GM12874 (cell line): ENCODE results near the gene FMN2.

Experiments
- CTCF ChIP-seq: IDR thresholded peaks from 2 replicates; pipeline ENCODE4 v1.5.1; 2011; ENCODE audit warnings: low read depth, mild to moderate bottlenecking, control low read depth, low read length, moderate library complexity; ENCODE audit not compliant: insufficient read depth

FMN2 gene

GRCh38 chr1:240350910-240351331, 259.2 kb downstream of the FMN2 start:
- TF ChIP-seq CTCF: no peak

DNA sequence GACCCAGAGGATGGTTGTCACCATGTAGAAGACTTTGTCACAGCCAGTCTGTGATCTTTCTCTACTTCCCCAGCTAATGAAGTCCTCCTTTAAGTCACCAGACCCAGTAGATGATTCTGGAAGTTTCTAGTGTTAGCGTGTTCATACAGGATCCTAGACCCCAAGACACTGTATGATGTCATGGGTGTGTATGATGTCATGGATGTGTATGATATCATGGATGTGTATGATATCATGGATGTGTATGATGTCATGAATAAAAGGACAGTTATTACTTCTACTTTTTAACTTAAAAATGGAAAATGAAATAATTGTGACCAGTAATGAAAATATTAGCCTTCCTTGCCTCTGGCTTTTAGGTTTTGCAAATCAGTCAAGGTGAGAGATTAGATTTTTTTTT, 260.0 kb downstream of the FMN2 start:
- no peak for TF ChIP-seq CTCF

- TF ChIP-seq CTCF: no peak
Observed at GRCh38 chr1:240352769-240353168, 261.1 kb downstream of the FMN2 start.

DNA sequence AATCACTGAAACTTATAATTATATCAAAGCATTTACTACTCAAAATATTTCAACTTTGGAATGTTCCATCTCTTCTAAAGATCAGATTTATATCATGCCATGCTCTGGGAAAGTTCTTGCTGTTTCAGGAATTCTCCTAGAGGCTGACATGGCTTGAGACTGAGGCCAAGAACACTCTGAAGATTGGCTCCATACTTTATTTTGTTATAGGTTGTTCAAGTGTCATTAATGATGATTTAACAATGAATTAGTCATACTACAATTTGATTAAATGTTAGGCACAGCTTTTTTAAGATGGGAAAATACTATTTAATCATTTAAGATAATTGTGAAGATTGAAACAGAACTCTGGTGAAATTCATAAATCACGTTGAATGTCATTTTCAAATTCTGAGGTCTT, 264.9 kb downstream of the FMN2 start:
- TF ChIP-seq CTCF: no peak

- no peak for TF ChIP-seq CTCF
Observed at GRCh38 chr1:240362046-240362445, 270.4 kb downstream of the FMN2 start.

GRCh38 chr1:240362826-240363225, 271.1 kb downstream of the FMN2 start:
- TF ChIP-seq CTCF: no peak

DNA sequence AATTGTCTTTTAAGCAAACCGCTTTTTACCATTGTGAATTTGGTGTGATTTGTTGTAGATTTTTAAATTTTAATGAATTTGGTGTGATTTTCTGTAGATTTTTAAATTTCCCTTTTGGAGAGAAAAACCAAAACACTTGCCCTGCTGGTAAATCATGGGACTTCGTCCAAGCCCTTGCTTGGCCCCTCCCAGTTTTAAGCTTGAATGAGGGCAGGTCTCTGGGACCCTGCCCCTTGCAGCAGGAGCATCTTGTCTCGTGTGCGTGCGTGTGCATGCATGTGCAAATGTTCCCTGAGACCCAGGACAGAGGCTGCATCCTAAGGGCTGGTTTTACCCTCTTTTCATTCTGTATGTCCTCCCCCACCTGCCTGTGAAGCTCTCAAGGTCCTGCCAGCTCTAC, 271.6 kb downstream of the FMN2 start:
- no peak for TF ChIP-seq CTCF

GRCh38 chr1:240363914-240364313, 272.2 kb downstream of the FMN2 start:
- TF ChIP-seq CTCF: no peak
